IPS-18a (cell line): ENCODE results near the gene NEK6.

Experiments
- H3K27ac ChIP-seq: one replicate; pipeline ENCODE4 v1.5.1; 2013; ENCODE audit warnings: low read length
- H3K27me3 ChIP-seq: one replicate; pipeline ENCODE4 v1.6.1; 2013; ENCODE audit warnings: mild to moderate bottlenecking, low read length; ENCODE audit not compliant: control insufficient read depth, insufficient read depth
- H3K36me3 ChIP-seq: one replicate; pipeline ENCODE4 v1.6.1; 2013; ENCODE audit warnings: low read depth, low read length; ENCODE audit not compliant: control insufficient read depth
- H3K4me1 ChIP-seq: one replicate; pipeline ENCODE4 v1.6.1; 2013; ENCODE audit warnings: low read depth, low read length; ENCODE audit not compliant: control insufficient read depth
- H3K4me3 ChIP-seq: one replicate; pipeline ENCODE4 v1.5.1; 2013; ENCODE audit warnings: low read length
- H3K9ac ChIP-seq: one replicate; pipeline ENCODE4 v1.6.1; 2013; ENCODE audit warnings: mild to moderate bottlenecking, low read length, moderate library complexity
- H3K9me3 ChIP-seq: one replicate; pipeline ENCODE4 v1.6.1; 2013; ENCODE audit warnings: low read depth, low read length; ENCODE audit not compliant: control insufficient read depth

The NEK6 gene

DNA sequence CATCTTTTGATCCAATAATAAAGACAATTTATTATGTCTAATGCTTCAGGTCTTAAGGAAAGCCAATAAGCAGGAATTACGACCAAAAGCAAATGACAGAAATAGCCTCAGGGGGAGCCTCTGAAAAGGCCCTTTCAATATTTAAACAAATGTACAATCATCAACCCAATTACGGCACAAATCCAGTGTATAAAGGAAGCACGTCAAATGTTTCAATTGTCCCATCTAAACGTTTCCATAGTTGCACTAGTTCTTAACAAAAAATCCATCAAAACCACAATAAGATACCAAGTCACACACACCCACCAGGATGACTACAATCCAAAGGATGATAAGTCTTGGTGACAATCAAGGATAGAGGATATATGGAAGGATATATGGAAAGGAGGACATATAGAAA, 115.6 kb downstream of the NEK6 start:
- peaks cover 8% of the 10 kb centered on the region for H3K4me1 ChIP-seq
- H3K9me3 ChIP-seq, result no peaks in the 10 kb centered on the region
- H3K4me3 ChIP-seq, result no peak overlapping the region
- H3K27me3 ChIP-seq, result no peaks in the 10 kb centered on the region
- H3K9ac ChIP-seq, result no peak overlapping the region
- H3K36me3 ChIP-seq, result peaks cover 5% of the 10 kb centered on the region
- no peak overlapping the region for H3K27ac ChIP-seq

DNA sequence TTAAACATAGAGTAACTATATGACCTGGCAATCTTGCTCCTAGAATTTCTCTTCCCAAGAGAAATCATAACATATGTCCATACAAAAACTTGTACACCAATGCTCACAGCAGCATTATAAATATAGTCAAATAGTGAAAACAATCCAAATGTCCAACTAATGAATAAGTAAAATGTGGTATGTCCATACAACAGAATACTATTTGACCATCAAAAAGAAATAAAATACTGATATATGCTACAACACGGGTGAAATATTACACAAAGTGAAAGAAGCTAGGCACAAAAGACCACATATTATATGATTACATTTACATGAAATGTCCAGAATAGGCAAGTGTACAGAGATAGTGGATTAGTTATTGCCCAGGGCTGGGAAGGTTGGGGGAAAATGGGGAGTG, 116.1 kb downstream of the NEK6 start:
- Histone ChIP-seq H3K4me3 (no peak overlapping the region), H3K36me3 (peaks cover 5% of the 10 kb centered on the region), H3K27ac (no peak overlapping the region), H3K9ac (no peak overlapping the region), H3K9me3 (no peaks in the 10 kb centered on the region), H3K27me3 (no peaks in the 10 kb centered on the region), H3K4me1 (peaks cover 8% of the 10 kb centered on the region)

DNA sequence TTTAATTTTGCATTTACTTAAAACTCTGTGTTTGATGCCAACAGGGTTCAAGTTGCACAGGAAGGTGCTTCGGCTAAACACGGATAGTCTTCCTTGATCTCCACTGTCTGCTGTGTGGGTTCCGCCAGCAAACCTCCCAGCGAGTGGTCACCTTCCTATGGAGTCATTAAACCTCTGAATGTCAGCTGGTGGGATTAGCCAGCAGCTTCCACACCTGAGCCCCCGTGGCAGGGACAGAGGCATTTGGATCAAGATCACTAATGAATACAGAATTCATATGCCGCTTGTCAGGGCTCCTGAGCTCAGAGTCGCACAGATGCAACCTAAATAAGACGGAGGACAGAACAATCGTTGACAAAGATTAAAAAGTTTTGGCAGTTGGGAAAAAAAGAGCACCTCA, 118.0 kb downstream of the NEK6 start:
- no peak overlapping the region for H3K9ac ChIP-seq
- H3K36me3 ChIP-seq, result peaks cover 14% of the 10 kb centered on the region
- H3K4me3 ChIP-seq, result no peak overlapping the region
- no peak overlapping the region for H3K27ac ChIP-seq
- H3K9me3 ChIP-seq, result no peaks in the 10 kb centered on the region
- no peaks in the 10 kb centered on the region for H3K27me3 ChIP-seq
- peaks cover 8% of the 10 kb centered on the region for H3K4me1 ChIP-seq

DNA sequence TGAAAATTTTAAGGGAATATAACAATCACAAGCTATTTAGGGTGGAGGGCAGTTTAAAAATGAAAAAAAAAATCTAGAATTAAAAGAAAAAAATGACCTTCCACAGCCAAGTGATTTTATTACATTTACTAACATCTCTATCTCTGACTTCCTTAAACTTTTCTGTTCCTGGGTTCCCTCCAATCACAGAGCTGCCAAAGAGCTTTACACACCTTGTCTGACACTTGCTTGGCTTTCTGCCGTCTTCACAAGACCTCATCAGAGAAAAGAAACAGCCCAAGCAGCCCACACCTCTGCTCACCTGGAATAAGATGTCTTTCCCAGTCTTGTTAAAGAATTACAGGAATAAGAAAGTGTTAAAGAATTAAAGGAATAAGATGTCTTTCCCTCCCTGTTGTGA, 118.6 kb downstream of the NEK6 start:
- Histone ChIP-seq H3K4me1 (peaks cover 3% of the 10 kb centered on the region), H3K9ac (no peak overlapping the region), H3K36me3 (peaks cover 14% of the 10 kb centered on the region), H3K27me3 (no peaks in the 10 kb centered on the region), H3K27ac (no peak overlapping the region), H3K4me3 (no peak overlapping the region), H3K9me3 (no peaks in the 10 kb centered on the region)

DNA sequence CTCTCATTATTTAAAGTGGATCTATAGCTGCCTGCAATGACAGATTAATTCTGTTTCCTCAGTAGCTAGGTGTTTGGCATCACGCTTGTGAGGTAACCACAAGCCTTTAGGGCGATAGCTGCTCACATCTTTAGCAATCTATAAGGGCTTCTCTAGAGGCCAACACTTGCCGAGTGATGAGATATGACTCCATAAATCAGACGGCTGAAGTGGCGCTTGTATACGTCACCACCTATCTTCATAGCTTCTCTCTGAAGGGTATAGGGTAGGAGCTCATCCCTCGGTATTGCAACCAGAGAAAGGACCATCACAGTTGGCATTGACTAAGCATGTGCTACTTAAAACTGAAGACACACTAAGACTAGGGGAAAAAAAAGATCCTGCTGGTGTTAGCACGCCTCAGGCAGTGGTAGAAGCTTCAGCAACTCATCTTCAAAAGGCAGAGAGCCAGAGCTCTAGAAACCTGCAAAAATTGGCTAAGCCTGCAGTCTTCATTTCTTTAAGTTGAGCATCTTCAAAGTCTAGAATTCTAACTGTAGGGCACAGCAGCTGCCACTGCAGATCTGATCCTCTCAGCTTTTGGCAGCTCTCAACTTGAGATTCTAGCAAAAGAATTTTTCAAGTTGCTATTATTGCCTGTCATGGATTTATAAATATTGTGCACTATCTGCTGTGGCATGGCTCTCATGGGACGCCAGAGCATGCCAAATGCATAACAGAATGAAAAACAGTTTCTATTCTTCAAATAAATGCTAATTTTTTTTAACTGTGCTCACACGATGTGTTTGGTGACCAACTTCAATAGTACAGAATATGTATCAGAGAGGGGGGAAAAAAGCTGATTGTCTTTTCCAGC, 120.0 kb downstream of the NEK6 start:
- no peaks in the 10 kb centered on the region for H3K4me1 ChIP-seq
- H3K4me3 ChIP-seq, result no peak overlapping the region
- no peaks in the 10 kb centered on the region for H3K27me3 ChIP-seq
- H3K9ac ChIP-seq, result no peak overlapping the region
- peaks cover 14% of the 10 kb centered on the region for H3K36me3 ChIP-seq
- H3K9me3 ChIP-seq, result no peaks in the 10 kb centered on the region
- H3K27ac ChIP-seq, result no peak overlapping the region

DNA sequence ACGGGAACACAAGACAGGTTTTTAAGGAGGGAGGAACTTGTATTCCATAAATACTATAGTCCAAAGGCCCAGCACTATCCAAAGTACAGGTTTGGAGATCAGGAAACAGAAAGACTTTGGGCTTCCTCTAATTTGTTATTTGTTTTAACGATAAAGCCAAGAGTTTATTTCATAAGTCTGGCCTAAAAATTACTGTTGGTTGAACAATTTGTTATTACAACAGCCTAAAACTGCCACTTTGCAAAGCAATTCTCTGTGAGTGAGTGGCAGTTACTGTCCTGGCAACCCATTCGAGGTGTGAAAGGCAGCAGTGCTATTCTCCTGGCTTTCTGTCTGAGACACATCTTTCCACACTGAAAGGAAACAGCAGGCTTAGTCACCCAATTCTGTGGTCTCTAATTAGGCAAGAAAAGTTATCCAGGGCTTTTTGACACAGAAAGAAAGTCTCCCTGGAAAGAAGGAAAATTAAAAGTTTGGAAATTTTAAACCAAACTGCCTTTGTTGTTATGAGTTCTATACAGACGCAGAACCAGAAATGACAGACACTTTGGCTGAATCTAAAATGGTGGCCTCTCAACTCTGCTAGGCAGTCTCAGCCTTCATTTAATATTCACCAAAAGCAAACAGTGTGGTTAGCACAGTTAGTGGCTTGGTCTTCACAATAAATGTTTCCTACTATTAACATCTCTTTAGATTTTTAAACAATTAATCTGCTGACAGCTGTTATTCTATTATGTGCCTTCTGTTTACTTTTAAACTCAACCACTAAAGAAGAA, 123.6 kb downstream of the NEK6 start:
- no peaks in the 10 kb centered on the region for H3K4me1 ChIP-seq
- no peaks in the 10 kb centered on the region for H3K27me3 ChIP-seq
- H3K27ac ChIP-seq, result no peak overlapping the region
- no peak overlapping the region for H3K9ac ChIP-seq
- no peak overlapping the region for H3K4me3 ChIP-seq
- H3K9me3 ChIP-seq, result no peaks in the 10 kb centered on the region
- H3K36me3 ChIP-seq, result peaks cover 17% of the 10 kb centered on the region

DNA sequence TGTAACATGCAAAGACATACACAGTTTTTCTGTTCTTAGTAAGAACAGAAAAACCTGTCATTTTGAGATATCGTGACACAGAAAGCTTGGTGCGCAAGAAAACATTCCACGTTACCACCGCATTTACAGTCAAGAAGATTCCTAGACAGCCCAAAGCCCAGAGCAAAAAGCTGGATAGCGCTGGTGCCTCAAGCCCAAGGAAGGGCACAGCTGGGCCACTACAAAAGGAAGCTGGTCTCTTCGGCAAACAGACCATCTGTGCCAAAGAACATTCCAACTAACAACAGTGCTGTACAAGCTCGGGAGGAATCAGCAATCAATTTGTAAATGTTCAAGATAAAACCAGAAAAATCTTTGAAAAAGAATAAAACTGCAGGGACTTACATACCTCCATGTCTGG, 126.5 kb downstream of the NEK6 start:
- H3K9me3 ChIP-seq, result no peaks in the 10 kb centered on the region
- H3K27me3 ChIP-seq, result no peaks in the 10 kb centered on the region
- H3K27ac ChIP-seq, result no peak overlapping the region
- no peak overlapping the region for H3K9ac ChIP-seq
- no peaks in the 10 kb centered on the region for H3K4me1 ChIP-seq
- peaks cover 17% of the 10 kb centered on the region for H3K36me3 ChIP-seq
- H3K4me3 ChIP-seq, result no peak overlapping the region

DNA sequence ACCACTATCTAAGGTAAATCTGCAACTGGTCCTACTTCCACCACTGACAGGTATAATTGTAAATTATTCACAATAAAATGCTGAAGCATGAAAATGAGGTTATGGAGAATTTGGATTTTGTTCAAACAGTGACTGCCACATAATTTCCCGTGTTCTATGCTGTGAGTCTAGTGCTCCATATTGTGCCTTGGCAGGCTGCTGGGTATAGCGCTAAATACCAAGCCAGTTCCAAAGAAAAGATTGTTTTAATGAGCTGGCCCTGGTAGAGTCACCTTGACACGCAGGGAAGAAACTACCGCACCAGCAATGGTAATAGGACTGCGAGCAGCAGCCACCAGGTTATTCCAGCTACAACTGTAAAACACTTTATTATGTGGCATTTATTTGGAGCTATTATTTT, 127.1 kb downstream of the NEK6 start:
- Histone ChIP-seq H3K9me3 (no peaks in the 10 kb centered on the region), H3K27ac (no peak overlapping the region), H3K4me3 (no peak overlapping the region), H3K36me3 (peaks cover 13% of the 10 kb centered on the region), H3K27me3 (no peaks in the 10 kb centered on the region), H3K9ac (no peak overlapping the region), H3K4me1 (no peaks in the 10 kb centered on the region)

DNA sequence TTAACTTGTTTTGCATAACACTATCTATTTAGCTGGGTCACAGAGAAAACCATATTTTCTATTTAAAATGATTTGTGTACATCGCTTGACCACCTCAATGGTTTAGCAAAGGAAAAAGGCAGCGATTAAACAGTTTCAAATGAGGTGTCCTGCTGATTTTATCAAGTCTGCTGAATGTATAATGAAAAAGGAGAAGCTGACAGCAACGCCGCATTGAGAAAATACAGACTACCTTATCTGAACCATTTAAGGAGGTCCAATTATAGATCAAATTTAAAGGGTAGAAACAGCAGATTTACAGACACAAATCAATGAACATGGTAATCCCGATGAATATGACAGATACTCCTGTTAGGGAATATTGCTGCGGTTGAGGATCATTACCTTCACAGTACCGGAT, 127.9 kb downstream of the NEK6 start:
- Histone ChIP-seq H3K27ac (no peak overlapping the region), H3K9me3 (no peaks in the 10 kb centered on the region), H3K9ac (no peak overlapping the region), H3K4me1 (no peaks in the 10 kb centered on the region), H3K4me3 (no peak overlapping the region), H3K36me3 (peaks cover 8% of the 10 kb centered on the region), H3K27me3 (no peaks in the 10 kb centered on the region)

DNA sequence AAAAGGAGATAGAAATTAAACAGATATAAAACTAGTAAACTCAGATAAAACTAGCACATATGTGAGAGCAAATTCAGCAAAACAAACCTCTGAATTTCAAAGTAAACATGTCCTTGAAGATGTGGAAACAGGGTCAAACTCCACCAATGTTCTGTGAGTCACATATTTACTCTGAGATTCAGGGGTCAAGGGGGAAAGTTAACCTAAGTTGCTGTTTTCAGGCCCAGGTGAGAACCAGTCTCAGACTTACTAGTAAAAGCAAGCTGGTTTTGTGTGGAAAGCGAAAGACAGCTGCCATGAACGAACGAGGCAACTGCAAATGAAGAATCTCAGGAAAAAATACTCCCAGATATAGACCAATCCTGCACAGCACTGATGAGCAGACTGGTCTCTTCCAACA, 128.5 kb downstream of the NEK6 start:
- no peaks in the 10 kb centered on the region for H3K9me3 ChIP-seq
- no peak overlapping the region for H3K27ac ChIP-seq
- H3K36me3 ChIP-seq, result peaks cover 8% of the 10 kb centered on the region
- H3K4me3 ChIP-seq, result no peak overlapping the region
- H3K27me3 ChIP-seq, result no peaks in the 10 kb centered on the region
- no peaks in the 10 kb centered on the region for H3K4me1 ChIP-seq
- no peak overlapping the region for H3K9ac ChIP-seq

DNA sequence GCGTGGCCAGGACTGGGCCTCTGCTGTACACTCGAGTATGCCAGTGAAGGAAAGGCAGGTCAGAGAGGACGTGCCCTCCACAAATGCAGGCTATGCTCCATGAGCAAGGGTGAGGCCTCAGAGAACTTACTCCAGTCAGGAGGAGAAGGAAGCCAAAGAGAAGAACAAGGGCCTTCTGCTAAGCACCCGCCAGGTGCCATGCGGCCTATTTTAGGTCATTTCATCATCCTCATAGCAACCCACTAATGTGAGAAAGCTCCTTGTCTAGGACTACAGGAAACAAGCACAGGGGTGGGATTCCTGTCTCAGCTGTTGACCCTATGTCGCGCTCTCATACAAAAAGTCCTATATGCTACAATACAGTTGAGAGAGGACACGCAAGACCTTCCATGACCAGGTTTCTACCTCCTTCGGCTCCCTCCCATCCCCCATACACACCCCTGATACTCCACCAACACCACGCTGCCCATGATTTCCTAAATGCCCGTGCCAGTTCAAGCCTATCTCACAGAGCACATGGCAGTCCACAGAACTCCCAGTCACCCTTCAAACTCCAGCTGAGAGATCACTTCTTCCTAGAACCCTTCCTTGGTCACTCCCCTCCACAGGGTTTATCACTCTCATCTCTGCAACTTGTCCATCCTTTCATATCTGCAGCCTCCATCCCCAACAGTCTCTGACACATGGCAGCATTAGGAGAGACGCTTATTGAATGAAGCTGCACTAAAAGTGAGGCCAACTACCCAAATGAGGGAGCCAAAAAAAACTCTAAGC, 130.7 kb downstream of the NEK6 start:
- no peaks in the 10 kb centered on the region for H3K9me3 ChIP-seq
- peaks cover 4% of the 10 kb centered on the region for H3K36me3 ChIP-seq
- H3K4me3 ChIP-seq, result no peak overlapping the region
- peaks cover 4% of the 10 kb centered on the region for H3K4me1 ChIP-seq
- no peak overlapping the region for H3K9ac ChIP-seq
- no peak overlapping the region for H3K27ac ChIP-seq
- H3K27me3 ChIP-seq, result no peaks in the 10 kb centered on the region
